Measurements from ENCODE around the gene TCP1.

Gene TCP1

GRCh38 chr6:159789377-159790148, at the start of gene TCP1:
TSS of gene TCP1 (minus strand) at chr6:159789602. CDS start at chr6:159789468, 134 bp downstream.
- DNase-seq (ENCODE audit: low spot score): peak; percentile 100
- Mint-ChIP-seq H3K9me3 (no peaks in the 10 kb centered on the region), H3K36me3 (ENCODE audit: low read depth) (peaks cover 72% of the 10 kb centered on the region), H3K27ac (peak within 1 kb of the TSS; percentile 95), H3K4me3 (peak within 1 kb of the TSS; percentile 96), H3K27me3 (ENCODE audit: low read depth) (peaks cover 2% of the 10 kb centered on the region), H3K4me1 (ENCODE audit: low read depth) (peaks cover 48% of the 10 kb centered on the region)

- no peak overlapping the region for H3K4me3 Mint-ChIP-seq
- H3K27me3 Mint-ChIP-seq (ENCODE audit: low read depth): peaks cover 12% of the 10 kb centered on the region
- no peaks in the 10 kb centered on the region for H3K9me3 Mint-ChIP-seq
- H3K36me3 Mint-ChIP-seq (ENCODE audit: low read depth): no peaks in the 10 kb centered on the region
- H3K4me1 Mint-ChIP-seq (ENCODE audit: low read depth): no peaks in the 10 kb centered on the region
- DNase-seq (ENCODE audit: low spot score): no peak
- H3K27ac Mint-ChIP-seq: no peak overlapping the region
These were observed 48.8 kb upstream of the TCP1 start for GRCh38 chr6:159838020-159838744.

- Mint-ChIP-seq H3K27me3 (ENCODE audit: low read depth) (peaks cover 12% of the 10 kb centered on the region), H3K36me3 (ENCODE audit: low read depth) (no peaks in the 10 kb centered on the region)
These were observed 48.1 kb upstream of the TCP1 start for GRCh38 chr6:159837511-159837910.

GRCh38 chr6:159836718-159837490, 47.5 kb upstream of the TCP1 start:
- Mint-ChIP-seq H3K36me3 (ENCODE audit: low read depth) (no peaks in the 10 kb centered on the region), H3K4me3 (no peak overlapping the region), H3K4me1 (ENCODE audit: low read depth) (no peaks in the 10 kb centered on the region), H3K27ac (no peak overlapping the region), H3K9me3 (no peaks in the 10 kb centered on the region), H3K27me3 (ENCODE audit: low read depth) (peaks cover 12% of the 10 kb centered on the region)
- no peak for DNase-seq (ENCODE audit: low spot score)

More at GRCh38 chr6:159837511-159837910, 48.1 kb upstream of the TCP1 start:
- Mint-ChIP-seq H3K4me1 (ENCODE audit: low read depth) (no peaks in the 10 kb centered on the region), H3K4me3 (no peak overlapping the region), H3K27ac (no peak overlapping the region), H3K9me3 (no peaks in the 10 kb centered on the region)
- no peak for DNase-seq (ENCODE audit: low spot score)

GRCh38 chr6:159833997-159834603, 44.7 kb upstream of the TCP1 start:
- Mint-ChIP-seq H3K27me3 (ENCODE audit: low read depth) (peaks cover 16% of the 10 kb centered on the region), H3K27ac (no peak overlapping the region), H3K36me3 (ENCODE audit: low read depth) (no peaks in the 10 kb centered on the region), H3K4me1 (ENCODE audit: low read depth) (peaks cover 5% of the 10 kb centered on the region), H3K4me3 (no peak overlapping the region), H3K9me3 (no peaks in the 10 kb centered on the region)
- DNase-seq (ENCODE audit: low spot score): no peak

- no peaks in the 10 kb centered on the region for H3K9me3 Mint-ChIP-seq
- H3K4me1 Mint-ChIP-seq (ENCODE audit: low read depth): peaks cover 5% of the 10 kb centered on the region
- H3K27me3 Mint-ChIP-seq (ENCODE audit: low read depth): peaks cover 16% of the 10 kb centered on the region
- no peak overlapping the region for H3K27ac Mint-ChIP-seq
- no peak overlapping the region for H3K4me3 Mint-ChIP-seq
- H3K36me3 Mint-ChIP-seq (ENCODE audit: low read depth): no peaks in the 10 kb centered on the region
- DNase-seq (ENCODE audit: low spot score): no peak
These were observed 44.2 kb upstream of the TCP1 start for GRCh38 chr6:159833556-159833955.

GRCh38 chr6:159832946-159833345, 43.5 kb upstream of the TCP1 start:
- no peak overlapping the region for H3K27ac Mint-ChIP-seq
- peaks cover 16% of the 10 kb centered on the region for H3K27me3 Mint-ChIP-seq (ENCODE audit: low read depth)
- H3K4me1 Mint-ChIP-seq (ENCODE audit: low read depth): peaks cover 5% of the 10 kb centered on the region
- H3K9me3 Mint-ChIP-seq: no peaks in the 10 kb centered on the region
- H3K36me3 Mint-ChIP-seq (ENCODE audit: low read depth): no peaks in the 10 kb centered on the region
- no peak overlapping the region for H3K4me3 Mint-ChIP-seq
- no peak for DNase-seq (ENCODE audit: low spot score)

GRCh38 chr6:159831373-159831679, 41.9 kb upstream of the TCP1 start:
- no peak for DNase-seq (ENCODE audit: low spot score)
- Mint-ChIP-seq H3K4me1 (ENCODE audit: low read depth) (peaks cover 5% of the 10 kb centered on the region), H3K27ac (no peak overlapping the region), H3K4me3 (no peak overlapping the region), H3K27me3 (ENCODE audit: low read depth) (peaks cover 16% of the 10 kb centered on the region), H3K36me3 (ENCODE audit: low read depth) (no peaks in the 10 kb centered on the region), H3K9me3 (no peaks in the 10 kb centered on the region)

GRCh38 chr6:159830501-159831372, 41.3 kb upstream of the TCP1 start:
- H3K4me1 Mint-ChIP-seq (ENCODE audit: low read depth): peaks cover 5% of the 10 kb centered on the region

GRCh38 chr6:159829526-159829925, 40.1 kb upstream of the TCP1 start:
- H3K9me3 Mint-ChIP-seq: no peaks in the 10 kb centered on the region
- DNase-seq (ENCODE audit: low spot score): no peak
- H3K36me3 Mint-ChIP-seq (ENCODE audit: low read depth): no peaks in the 10 kb centered on the region
- peaks cover 16% of the 10 kb centered on the region for H3K27me3 Mint-ChIP-seq (ENCODE audit: low read depth)
- no peak overlapping the region for H3K27ac Mint-ChIP-seq
- H3K4me3 Mint-ChIP-seq: peak overlapping the region; percentile 6
- H3K4me1 Mint-ChIP-seq (ENCODE audit: low read depth): peaks cover 5% of the 10 kb centered on the region

More at GRCh38 chr6:159830501-159831372, 41.3 kb upstream of the TCP1 start:
- no peak for DNase-seq (ENCODE audit: low spot score)
- Mint-ChIP-seq H3K36me3 (ENCODE audit: low read depth) (no peaks in the 10 kb centered on the region), H3K9me3 (no peaks in the 10 kb centered on the region), H3K4me3 (no peak overlapping the region), H3K27me3 (ENCODE audit: low read depth) (peaks cover 16% of the 10 kb centered on the region), H3K27ac (no peak overlapping the region)

GRCh38 chr6:159828074-159828473, 38.7 kb upstream of the TCP1 start:
- H3K27me3 Mint-ChIP-seq (ENCODE audit: low read depth): peaks cover 16% of the 10 kb centered on the region

GRCh38 chr6:159826968-159827647, 37.7 kb upstream of the TCP1 start:
- Mint-ChIP-seq H3K4me3 (no peak overlapping the region), H3K9me3 (no peaks in the 10 kb centered on the region), H3K36me3 (ENCODE audit: low read depth) (no peaks in the 10 kb centered on the region), H3K27ac (no peak overlapping the region), H3K27me3 (ENCODE audit: low read depth) (peaks cover 16% of the 10 kb centered on the region), H3K4me1 (ENCODE audit: low read depth) (peaks cover 5% of the 10 kb centered on the region)
- no peak for DNase-seq (ENCODE audit: low spot score)

More at GRCh38 chr6:159828074-159828473, 38.7 kb upstream of the TCP1 start:
- DNase-seq (ENCODE audit: low spot score): no peak
- H3K27ac Mint-ChIP-seq: no peak overlapping the region
- H3K36me3 Mint-ChIP-seq (ENCODE audit: low read depth): no peaks in the 10 kb centered on the region
- no peak overlapping the region for H3K4me3 Mint-ChIP-seq
- H3K9me3 Mint-ChIP-seq: no peaks in the 10 kb centered on the region
- peaks cover 5% of the 10 kb centered on the region for H3K4me1 Mint-ChIP-seq (ENCODE audit: low read depth)

All from T-helper 2 cell treated with Interferon-gamma antibody and Interleukin-4, amounts not matched to agents 5 μg/mL and 100 μg/mL, for 36 hours (primary cell).